GM18526 (cell line): ENCODE measurements around the gene LOXL4.

Experiments
- POLR2A ChIP-seq: IDR thresholded peaks from 3 replicates; pipeline ENCODE4 v1.6.1; 2011; ENCODE audit not compliant: insufficient read length; ENCODE audit errors: extremely low read depth

Gene LOXL4

DNA sequence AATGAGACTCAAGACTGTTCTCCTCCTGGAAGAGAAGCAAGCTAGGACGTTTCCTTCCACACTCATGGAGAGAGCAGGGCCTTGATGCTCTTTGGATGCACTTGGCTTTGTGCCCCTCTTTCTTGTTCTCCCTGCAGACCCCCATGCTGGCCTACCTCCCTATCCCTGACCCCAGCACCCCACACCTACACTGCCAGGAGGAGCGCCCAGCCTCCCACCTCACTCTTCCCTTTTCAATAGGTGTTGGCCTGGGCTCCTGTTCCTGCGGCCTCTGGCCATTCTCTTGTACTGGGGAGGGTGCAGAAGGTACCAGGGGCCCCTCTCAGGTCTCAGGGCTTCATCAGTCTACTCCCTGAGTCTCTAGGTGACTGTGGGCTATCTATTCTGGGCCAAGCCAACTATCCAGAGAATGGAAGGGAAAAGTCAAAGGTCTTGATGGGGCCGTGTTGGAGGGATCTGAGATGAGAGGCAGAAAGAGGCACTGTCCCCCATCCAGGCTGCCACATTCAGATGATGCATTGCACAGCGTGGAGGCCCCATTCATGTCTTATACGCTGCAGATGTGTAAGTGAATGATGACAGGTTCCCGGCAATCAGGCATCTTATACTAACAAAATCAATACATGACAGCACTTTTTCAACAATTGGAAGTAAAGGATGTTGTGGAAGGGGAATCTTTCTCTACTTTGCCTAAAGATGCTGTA, 32.7 kb upstream of the LOXL4 start:
- TF ChIP-seq POLR2A, result no peak

DNA sequence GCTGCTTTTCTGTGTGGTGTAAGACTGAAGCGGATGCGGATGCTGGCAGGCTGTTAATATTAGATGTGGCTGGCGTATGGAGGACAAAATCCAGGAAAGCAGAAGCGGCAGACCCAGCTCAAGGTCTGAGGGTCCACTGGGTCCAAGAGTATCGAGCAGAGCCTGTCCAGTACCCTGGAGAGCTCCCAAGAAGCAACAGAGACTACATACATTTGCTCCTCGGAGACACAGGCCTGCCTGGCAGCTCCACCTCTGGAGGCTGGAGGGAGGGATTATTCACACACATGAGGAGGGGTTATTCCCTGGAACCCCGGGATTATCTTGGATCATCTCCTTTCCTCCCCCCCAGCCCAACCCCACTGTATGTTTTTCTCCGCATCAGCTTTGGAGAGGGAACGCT, 31.3 kb upstream of the LOXL4 start:
- TF ChIP-seq POLR2A, result no peak

DNA sequence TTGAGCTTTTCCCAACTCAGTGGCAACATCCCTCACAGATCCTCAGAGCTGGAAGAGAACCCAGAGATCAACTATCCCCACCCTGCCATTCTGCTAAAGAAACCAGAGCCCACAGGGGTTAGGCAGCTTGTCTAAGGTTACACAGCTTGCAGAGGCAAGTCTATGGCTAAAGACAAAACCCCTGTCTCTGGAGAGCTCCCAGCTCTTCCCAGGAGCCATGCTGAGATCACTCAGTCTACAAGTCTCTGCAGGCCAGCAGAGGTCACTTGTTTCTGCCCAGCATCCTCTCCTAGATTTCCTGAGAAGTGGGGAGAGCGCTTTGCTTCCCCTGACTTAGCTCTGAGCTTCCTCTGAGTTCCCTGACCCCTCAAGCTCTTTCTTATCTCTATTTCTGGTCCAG, 28.5 kb upstream of the LOXL4 start:
- no peak for TF ChIP-seq POLR2A

DNA sequence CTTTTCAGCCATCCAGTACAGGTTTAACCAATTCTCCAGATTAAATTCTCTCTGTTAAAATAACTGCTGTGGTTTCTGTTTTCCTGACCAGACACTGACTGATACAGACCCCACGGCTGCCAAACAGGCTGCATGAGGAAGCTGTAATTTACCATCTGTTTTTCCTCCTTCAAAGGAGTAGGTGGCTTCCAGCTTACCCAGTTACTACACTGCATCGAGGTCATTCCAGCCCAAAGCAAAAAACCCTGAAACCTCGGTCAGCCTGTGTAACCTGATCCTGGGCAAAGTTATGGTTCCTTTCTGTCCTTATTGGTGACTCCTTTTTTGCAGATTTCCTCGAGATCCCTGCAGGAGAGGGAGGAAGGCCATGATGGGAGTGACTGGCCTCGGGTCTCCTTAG, 27.9 kb upstream of the LOXL4 start:
- no peak for TF ChIP-seq POLR2A

DNA sequence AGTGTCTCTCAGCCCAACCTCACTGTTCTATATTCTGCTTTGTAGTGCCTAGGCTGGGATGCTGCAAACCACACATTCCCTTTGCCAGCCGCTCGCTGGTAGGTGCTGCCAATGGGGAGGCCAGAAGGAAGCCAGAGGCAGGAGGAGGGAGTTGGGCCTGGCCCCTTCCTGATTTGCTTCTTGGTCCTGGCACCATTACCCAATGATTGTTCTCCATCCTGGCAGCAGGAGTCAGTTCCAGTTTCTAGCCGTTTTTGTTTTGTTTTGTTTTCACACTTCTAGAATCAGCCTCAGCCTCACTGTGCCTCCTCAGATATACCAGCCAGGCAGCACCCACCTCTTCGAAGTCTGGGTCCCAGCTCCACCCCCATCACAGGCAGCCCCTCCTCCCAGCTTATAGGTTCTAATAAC, 27.4 kb upstream of the LOXL4 start:
- no peak for TF ChIP-seq POLR2A

DNA sequence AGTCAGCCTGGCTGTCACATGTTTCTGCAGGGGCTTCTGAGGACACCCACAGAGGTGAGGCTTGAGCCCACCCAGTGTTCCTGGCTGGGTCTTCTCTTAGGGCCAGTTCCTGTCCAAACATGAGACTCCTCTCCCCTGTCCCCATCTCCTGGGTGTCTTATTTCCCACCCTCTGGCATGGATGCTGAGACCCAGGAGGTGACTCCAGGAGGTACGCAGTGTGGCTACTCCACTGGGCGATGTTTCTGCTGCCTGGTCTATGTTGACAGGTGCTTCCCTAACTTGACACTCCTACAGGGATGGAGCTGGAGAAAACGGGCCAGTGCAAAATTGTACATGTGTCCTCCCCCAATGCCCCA, 26.3 kb upstream of the LOXL4 start:
- TF ChIP-seq POLR2A, result no peak

DNA sequence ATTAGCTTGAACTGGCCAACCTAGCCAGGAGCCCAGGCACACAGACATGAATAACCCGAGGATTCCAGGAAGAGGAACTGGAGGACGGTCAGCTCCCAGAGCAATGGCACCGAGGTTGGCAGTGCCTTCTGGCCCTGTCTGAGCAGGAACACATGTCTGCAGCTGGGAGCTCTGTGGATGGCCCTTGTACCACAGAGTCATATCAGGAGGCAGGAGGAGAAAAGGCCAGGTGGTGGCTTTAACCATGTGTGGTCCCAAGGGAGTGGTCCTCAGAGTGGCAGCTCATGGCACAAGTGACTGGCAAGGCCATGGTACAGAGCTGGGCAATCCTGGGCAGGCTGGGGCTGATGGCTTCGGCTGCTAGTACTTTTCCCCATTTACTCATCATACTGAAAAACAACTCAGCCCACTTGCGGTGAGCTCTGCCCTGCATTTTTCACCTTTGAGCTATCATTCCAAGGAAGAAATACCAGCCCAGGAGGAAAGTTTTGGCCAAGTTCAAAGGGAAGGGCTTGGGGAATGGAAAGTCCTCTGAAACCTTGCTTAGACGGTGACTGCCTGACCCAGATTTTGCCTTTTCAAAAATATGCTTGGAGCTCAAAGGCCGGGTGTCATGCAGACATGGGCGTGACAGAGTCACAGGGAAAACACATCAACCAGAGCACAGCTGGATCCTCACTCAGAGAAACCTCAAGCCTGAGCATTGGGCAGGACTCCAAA, 25.7 kb upstream of the LOXL4 start:
- TF ChIP-seq POLR2A, result no peak

DNA sequence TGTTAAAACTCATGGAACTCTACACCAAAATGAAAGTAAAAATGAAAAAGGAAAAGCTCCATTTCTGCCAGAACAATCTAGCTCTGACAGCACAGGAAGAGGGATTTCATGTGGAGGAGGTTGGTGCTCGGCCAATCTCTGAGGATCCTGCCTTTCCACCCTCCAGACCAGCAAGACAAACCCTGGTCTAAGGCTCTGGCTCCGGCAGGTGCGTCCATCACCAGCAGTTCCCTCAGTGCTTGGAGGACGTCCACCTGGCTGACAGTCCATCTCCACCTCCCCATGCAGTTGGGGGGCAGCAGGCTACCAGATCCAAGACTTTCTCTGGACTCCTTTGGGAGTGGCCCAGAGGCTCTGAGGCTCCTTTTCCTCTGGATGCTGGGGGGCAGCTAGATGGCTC, 25.0 kb upstream of the LOXL4 start:
- no peak for TF ChIP-seq POLR2A

DNA sequence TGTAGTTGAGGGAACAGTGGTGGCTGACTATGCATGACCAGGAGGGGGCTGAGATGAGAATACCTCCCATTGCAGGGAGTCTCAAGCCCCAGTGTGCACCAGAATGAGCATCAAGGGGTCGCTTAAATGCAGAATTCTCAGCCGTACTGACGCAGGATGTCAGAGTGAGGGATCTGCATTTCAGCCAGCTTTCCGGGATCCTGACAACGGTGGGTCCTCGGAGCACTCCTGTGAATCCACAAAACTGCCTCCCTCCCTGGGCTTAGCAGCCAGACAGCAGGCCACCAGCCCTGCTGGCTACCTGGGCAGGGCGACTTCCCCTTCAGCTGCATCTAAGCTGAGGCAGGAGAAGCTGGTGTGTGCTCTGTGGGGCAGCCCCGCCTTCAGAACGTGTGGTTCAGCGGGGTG, 21.8 kb upstream of the LOXL4 start:
- TF ChIP-seq POLR2A, result no peak

DNA sequence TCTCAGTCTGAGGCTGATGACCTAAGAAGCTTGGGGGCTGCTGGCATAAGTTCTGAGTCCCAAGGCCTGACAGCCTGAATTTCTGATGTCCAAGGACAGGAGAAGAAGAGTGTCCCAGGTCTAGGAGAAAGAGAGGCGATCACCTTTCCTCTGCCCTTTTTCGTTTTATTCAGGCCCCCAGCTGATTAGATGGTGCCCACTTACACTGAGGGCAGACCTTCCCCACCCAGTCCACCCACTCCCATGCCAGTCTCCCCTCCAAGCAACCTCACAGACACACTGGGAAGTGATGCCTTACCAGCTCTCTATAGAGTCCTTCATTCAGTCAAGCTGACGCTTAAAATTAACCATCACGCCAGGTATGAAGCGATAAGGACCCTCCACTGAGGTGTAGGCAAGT, 19.3 kb upstream of the LOXL4 start:
- TF ChIP-seq POLR2A, result no peak

DNA sequence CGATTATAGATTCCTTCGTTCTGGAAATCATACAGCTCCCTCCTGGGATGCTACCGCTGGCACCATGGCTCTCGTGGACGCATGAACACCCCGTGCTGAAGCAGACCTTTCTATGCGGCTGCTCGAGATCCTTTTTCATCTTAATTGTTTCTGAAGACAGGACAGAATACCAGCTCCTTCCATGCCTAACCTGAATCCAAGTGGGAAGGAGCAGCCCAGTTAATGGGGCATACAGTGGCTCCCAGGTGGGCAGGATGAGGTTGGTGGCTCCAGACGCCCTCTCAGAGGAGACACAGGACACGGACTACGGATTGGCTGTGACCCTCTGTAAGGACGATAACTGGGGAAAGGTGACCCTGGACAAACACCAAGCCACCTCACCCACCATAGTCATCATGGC, 18.4 kb upstream of the LOXL4 start:
- TF ChIP-seq POLR2A, result no peak

DNA sequence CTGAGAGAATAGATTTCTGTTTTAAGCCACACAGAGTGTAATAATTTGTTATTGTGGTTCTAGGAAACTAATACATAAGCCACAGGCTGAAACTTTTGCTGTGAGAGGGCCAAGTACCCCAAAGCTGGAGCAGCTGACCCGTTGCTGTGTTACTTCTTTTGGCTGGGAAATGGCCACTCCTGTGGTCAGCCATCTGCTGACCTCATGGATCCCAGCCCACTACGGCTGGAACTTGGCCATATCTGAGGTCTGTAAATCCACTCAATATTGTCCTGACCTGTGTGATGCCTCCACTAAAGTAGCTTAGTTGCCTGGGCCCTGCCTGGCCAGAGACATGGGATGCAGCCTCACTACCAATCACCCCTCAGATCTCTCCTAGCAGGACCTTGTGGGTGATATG, 17.4 kb upstream of the LOXL4 start:
- no peak for TF ChIP-seq POLR2A

DNA sequence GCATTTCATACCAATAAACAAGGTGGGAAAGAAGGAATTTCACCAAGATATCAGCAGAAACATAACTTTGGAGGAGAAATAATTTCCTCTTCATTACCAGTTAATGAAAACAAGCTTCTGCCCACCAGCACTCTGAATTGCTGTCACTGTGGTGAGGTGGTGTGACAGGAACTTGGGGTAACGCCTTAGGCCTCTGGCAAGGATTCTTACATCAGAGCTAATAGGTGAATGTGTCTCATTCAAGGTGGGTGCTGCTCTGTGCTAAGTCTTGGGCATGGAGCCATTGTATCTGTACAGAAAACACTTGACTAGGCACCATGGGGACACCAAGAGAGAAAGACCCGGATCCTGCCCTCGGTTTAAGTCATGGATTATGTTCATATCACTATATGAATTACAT, 8.3 kb upstream of the LOXL4 start:
- no peak for TF ChIP-seq POLR2A

DNA sequence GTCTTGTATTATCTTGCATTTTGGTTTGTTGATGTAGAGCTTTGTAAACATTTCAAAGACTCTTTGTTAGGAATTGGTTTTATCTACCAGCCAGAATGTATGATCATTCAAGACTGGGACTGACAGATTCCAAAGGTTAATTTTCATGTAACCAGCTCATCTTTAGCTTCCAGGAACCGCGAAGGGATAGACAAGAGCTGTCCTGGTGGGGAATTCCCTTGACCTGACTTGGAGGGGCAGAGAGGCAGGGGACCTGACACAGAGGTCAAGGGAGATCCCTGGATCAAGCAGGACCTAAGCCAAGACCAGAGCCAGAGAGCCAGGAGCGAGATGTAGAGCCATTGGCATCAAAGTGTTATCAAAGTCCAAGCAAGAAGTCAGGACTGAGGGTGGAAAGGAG, 6.6 kb upstream of the LOXL4 start:
- no peak for TF ChIP-seq POLR2A

DNA sequence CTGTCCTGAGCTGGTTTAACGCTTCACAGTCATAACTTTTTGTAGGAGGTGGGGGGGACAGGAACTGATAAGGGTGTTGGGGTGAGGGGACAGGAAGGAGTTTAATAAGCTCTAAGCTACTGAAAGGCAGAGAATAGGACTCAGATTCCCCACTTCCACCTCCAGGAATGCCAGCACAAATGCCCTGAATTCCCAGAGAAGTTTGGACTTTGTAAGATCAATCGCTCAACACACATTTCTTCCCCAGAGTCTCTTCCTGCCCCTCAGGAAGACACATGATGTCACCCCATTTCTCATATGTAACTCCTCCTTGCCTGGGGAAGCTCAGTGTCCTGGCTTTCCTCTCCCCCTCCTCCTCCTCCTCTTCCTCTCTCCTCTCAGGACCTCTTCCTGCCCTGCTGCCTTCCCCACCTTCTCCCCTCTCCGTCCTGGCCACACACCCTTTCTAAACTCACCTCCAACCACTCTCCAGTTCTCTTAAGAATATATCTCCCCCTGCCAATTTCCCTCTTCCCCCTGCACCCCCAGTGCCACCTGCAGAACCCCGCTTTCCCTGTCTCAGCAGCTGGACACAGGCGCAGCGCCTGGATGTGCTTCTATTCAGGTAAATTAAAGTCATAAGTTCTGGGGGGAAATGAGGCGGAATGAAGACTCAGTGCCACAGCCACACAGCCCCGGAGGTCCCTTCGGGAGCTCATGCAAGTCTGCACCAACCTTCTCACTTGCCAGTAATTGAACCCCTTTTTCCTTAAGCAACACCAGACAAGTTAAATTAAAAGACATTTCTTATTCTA, 5.3 kb upstream of the LOXL4 start:
- TF ChIP-seq POLR2A, result no peak

DNA sequence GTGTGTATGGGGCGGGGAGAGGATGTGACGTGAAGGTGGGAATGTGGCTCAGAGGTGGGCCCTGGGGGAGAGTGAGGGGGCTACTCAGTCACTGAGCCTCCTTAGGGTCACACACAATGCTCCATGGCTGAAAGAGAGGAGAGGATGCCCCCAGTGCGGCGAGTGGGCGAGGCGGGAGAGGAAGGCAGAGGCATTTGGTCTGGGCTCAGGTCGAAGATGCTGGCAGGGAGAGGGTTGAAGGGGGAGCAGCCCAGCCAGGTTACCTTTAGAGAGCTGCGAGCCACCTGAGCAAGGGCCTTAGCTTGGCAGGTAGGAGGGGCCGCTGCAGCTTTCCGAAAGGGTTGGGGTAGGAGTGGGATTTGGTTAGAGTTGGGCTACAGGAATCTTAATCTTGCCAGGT, 4.7 kb upstream of the LOXL4 start:
- no peak for TF ChIP-seq POLR2A
